ENCODE results near the gene TNFAIP8L2. TPM values are rescaled to one million over a fixed set of nuclear protein-coding genes. Genes with fewer than 3 reads are reported as not detected.
A peak's percentile ranks its signal among the peaks of the same experiment; 100 is the strongest.

The TNFAIP8L2 gene
- 1 to 10 TPM in 1 of 2 donors, under 1 TPM in 1; 0.72 to 1.2 TPM for total RNA-seq

- intact Hi-C loops (cut with DNase I), result loop anchor here (5.0 to 10.0 kb wide), 2 partner anchors 59 to 132 kb away; no protein-coding TSS in a partner anchor
- H3K4me1 ChIP-seq, result no peaks in the 10 kb centered on the region
- H3K9me3 ChIP-seq, result no peaks in the 10 kb centered on the region
- peak within 1 kb of the TSS; percentile 51 for H3K27ac ChIP-seq
- H3K36me3 ChIP-seq, result peaks cover 6% of the 10 kb centered on the region
- H3K27me3 ChIP-seq, result no peaks in the 10 kb centered on the region
- H3K4me3 ChIP-seq, result peak within 1 kb of the TSS; percentile 19
- DNase-seq, result peak; percentile 73
- TF ChIP-seq CTCF (IDR thresholded peaks at IDR 0.05), result no peak
- peak within 1 kb of the TSS; percentile 1 to 19 for H3K9ac ChIP-seq (ENCODE audit: low read depth in 2 of 2, low read length in 2 of 2)
These were observed at the start of gene TNFAIP8L2 for GRCh38 chr1:151156515-151156819. Gene TNFAIP8L2, plus strand, starts transcription at chr1:151156649. Its CDS starts 2,049 bp downstream, at chr1:151158698.

GRCh38 chr1:151106894-151107293 lies 49.6 kb upstream of the TNFAIP8L2 start:
- no peak for TF ChIP-seq CTCF (IDR thresholded peaks at IDR 0.05)
- no peak for DNase-seq
- no peaks in the 10 kb centered on the region for H3K36me3 ChIP-seq

GRCh38 chr1:151108331-151108730 lies 48.1 kb upstream of the TNFAIP8L2 start:
- TF ChIP-seq CTCF (IDR thresholded peaks at IDR 0.05), result no peak
- intact Hi-C loops (cut with DNase I), result no loop called here
- H3K36me3 ChIP-seq, result no peaks in the 10 kb centered on the region

More at GRCh38 chr1:151106894-151107293, 49.6 kb upstream of the TNFAIP8L2 start:
- intact Hi-C loops (cut with DNase I), result no loop called here
- Histone ChIP-seq H3K9me3 (no peaks in the 10 kb centered on the region), H3K9ac (ENCODE audit: low read depth in 2 of 2, low read length in 2 of 2) (no peak overlapping the region), H3K4me3 (no peak overlapping the region), H3K4me1 (no peaks in the 10 kb centered on the region), H3K27ac (no peak overlapping the region), H3K27me3 (no peaks in the 10 kb centered on the region)

GRCh38 chr1:151113877-151114276 lies 42.6 kb upstream of the TNFAIP8L2 start:
- intact Hi-C loops (cut with DNase I), result no loop called here
- Histone ChIP-seq H3K4me3 (no peak overlapping the region), H3K36me3 (no peaks in the 10 kb centered on the region), H3K9ac (ENCODE audit: low read depth in 2 of 2, low read length in 2 of 2) (no peak overlapping the region), H3K9me3 (no peaks in the 10 kb centered on the region), H3K27ac (no peak overlapping the region), H3K4me1 (no peaks in the 10 kb centered on the region), H3K27me3 (no peaks in the 10 kb centered on the region)
- TF ChIP-seq CTCF (IDR thresholded peaks at IDR 0.05), result no peak
- no peak for DNase-seq

More at GRCh38 chr1:151108331-151108730, 48.1 kb upstream of the TNFAIP8L2 start:
- Histone ChIP-seq H3K4me1 (no peaks in the 10 kb centered on the region), H3K9ac (ENCODE audit: low read depth in 2 of 2, low read length in 2 of 2) (no peak overlapping the region), H3K4me3 (no peak overlapping the region), H3K27ac (no peak overlapping the region), H3K9me3 (no peaks in the 10 kb centered on the region), H3K27me3 (no peaks in the 10 kb centered on the region)
- DNase-seq, result no peak

- no peaks in the 10 kb centered on the region for H3K36me3 ChIP-seq
- DNase-seq, result no peak
- intact Hi-C loops (cut with DNase I), result no loop called here
- H3K4me1 ChIP-seq, result no peaks in the 10 kb centered on the region
- H3K9me3 ChIP-seq, result no peaks in the 10 kb centered on the region
- no peak for TF ChIP-seq CTCF (IDR thresholded peaks at IDR 0.05)
- no peak overlapping the region for H3K4me3 ChIP-seq
- no peaks in the 10 kb centered on the region for H3K27me3 ChIP-seq
- H3K27ac ChIP-seq, result no peak overlapping the region
- H3K9ac ChIP-seq (ENCODE audit: low read depth in 2 of 2, low read length in 2 of 2), result no peak overlapping the region
These were observed 31.6 kb upstream of the TNFAIP8L2 start for GRCh38 chr1:151124763-151125403.
